NCI-H446 treated with DMSO at 0.1 percent for 48 hours (cell line): ENCODE data around the gene PRKAG1.

Experiments
- DNase-seq: peaks from one replicate; lab custom pipeline; 2025; lab: John Stamatoyannopoulos, UW

PRKAG1 gene

GRCh38 chr12:48966177-48966895 lies 52.2 kb downstream of the PRKAG1 start:
- no peak for DNase-seq

GRCh38 chr12:48965298-48965838 lies 53.2 kb downstream of the PRKAG1 start:
- no peak for DNase-seq

- DNase-seq = no peak
These were observed 56.8 kb downstream of the PRKAG1 start for GRCh38 chr12:48961801-48962200.

- DNase-seq = no peak
These were observed 57.2 kb downstream of the PRKAG1 start for GRCh38 chr12:48961331-48961730.

GRCh38 chr12:48960834-48961233 lies 57.7 kb downstream of the PRKAG1 start:
- no peak for DNase-seq

GRCh38 chr12:48958049-48958388 lies 60.6 kb downstream of the PRKAG1 start:
- no peak for DNase-seq

GRCh38 chr12:48957141-48958048 lies 61.2 kb downstream of the PRKAG1 start, which contains the start of gene ARF3:
TSS of gene ARF3 (minus strand) at chr12:48957487. CDS start at chr12:48941095, 16,392 bp downstream.
- DNase-seq = peak; percentile 88

- peak; percentile 91 for DNase-seq
These were observed 62.1 kb downstream of the PRKAG1 start for GRCh38 chr12:48956279-48957140.

- DNase-seq = no peak
These were observed 63.6 kb downstream of the PRKAG1 start for GRCh38 chr12:48954841-48955501.

GRCh38 chr12:48954061-48954460 lies 64.5 kb downstream of the PRKAG1 start:
- no peak for DNase-seq

- DNase-seq = no peak
These were observed 65.9 kb downstream of the PRKAG1 start for GRCh38 chr12:48952691-48953090.
